MCF 10A (cell line): ENCODE measurements around the gene OPCML. TPM values are rescaled to one million over a fixed set of nuclear protein-coding genes. Genes with fewer than 3 reads are reported as not detected.

Experiments used
- BruUV-seq: library from RNA; stranded (reverse); fragments of 400-500 nt; replicated peaks from 2 replicates; lab custom pipeline; 2021; lab: Mats Ljungman, UMichigan
- CTCF ChIA-PET: fragments of 300-600 bp; sonication (Branson Sonifier 250); formaldehyde crosslinking; extraction: SDS; loops from one replicate; lab custom pipeline; 2021; ENCODE audit warnings: antibody characterized with exemption, inconsistent platforms; lab: Yijun Ruan, JAX
- POLR2A ChIA-PET: fragments of 300-600, 350-650 bp; sonication (Branson Sonifier 250); formaldehyde crosslinking; extraction: SDS; loops from one replicate; lab custom pipeline; 2020; ENCODE audit warnings: antibody characterized with exemption, inconsistent platforms; lab: Yijun Ruan, JAX
- DNase-seq: peaks from one replicate; pipeline ENCODE4 v3.0.0-alpha.2; 2018; ENCODE audit not compliant: unreplicated experiment
- H3K27ac Mint-ChIP-seq: one replicate; pipeline ENCODE4 v1.8.0; 2022; ENCODE audit warnings: mild to moderate bottlenecking, low read depth, mixed read lengths; ENCODE audit not compliant: unreplicated experiment
- H3K27me3 Mint-ChIP-seq: one replicate; pipeline ENCODE4 v1.8.0; 2022; ENCODE audit warnings: mixed read lengths; ENCODE audit not compliant: insufficient read depth, unreplicated experiment
- H3K36me3 Mint-ChIP-seq: one replicate; pipeline ENCODE4 v1.8.0; 2022; ENCODE audit warnings: mild to moderate bottlenecking, moderate library complexity, mixed read lengths; ENCODE audit not compliant: insufficient read depth, unreplicated experiment
- H3K4me1 Mint-ChIP-seq: one replicate; pipeline ENCODE4 v1.8.0; 2022; ENCODE audit warnings: mixed read lengths; ENCODE audit not compliant: insufficient read depth, unreplicated experiment
- H3K4me3 Mint-ChIP-seq: one replicate; pipeline ENCODE4 v1.8.0; 2022; ENCODE audit warnings: mild to moderate bottlenecking, moderate library complexity, mixed read lengths; ENCODE audit not compliant: unreplicated experiment
- H3K9me3 Mint-ChIP-seq: one replicate; pipeline ENCODE4 v1.8.0; 2022; ENCODE audit warnings: mixed read lengths; ENCODE audit not compliant: unreplicated experiment
- intact Hi-C: fragments of 100-400 bp; cut with micrococcal nuclease; formaldehyde crosslinking; loops from 2 replicates; pipeline ENCODE4 v1.14.1; 2022
- total RNA-seq: library from RNA; stranded (reverse); gene quantifications from 2 replicates; pipeline ENCODE4 v1.2.3, GENCODE V29; 2022
- TF ChIP-seq, protein P1 (sequence below): fragments of 200-600 bp; IDR thresholded peaks from one replicate; pipeline ENCODE4 v1.8.0; 2022; ENCODE audit warnings: antibody characterized with exemption, mild to moderate bottlenecking; ENCODE audit not compliant: unreplicated experiment

Gene OPCML
- total RNA-seq, 1 experiment from 2014 or later = not detected

DNA sequence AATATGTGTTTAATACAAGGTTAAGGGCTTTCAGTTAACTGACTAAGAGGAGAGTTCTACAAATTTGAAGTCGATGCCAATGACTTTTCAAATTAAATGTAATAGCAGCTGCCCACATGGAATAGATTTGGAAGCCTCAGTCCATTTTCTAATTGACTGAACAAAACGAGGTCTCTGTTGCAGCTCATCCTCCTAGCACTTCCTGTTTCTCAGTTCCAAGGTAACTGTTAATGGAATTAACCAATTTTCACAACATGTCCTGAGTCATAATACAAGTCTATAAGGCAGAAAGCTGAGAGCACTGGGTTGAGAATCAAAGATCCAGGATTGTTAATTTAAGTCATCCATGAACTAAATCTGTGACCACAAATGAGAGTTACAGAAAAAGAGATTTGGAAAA is 177.2 kb downstream of the OPCML start:
- intact Hi-C loops = no loop called here
- H3K36me3 Mint-ChIP-seq = no peaks in the 10 kb centered on the region
- H3K27ac Mint-ChIP-seq = no peak overlapping the region
- peaks cover 20% of the 10 kb centered on the region for H3K9me3 Mint-ChIP-seq
- no peaks in the 10 kb centered on the region for H3K4me1 Mint-ChIP-seq
- CTCF ChIA-PET = interaction anchor here (1.5 kb wide), 1 partner anchor 219 kb away, joined by 5 read pairs; no protein-coding TSS in a partner anchor
- no peaks in the 10 kb centered on the region for H3K27me3 Mint-ChIP-seq
- TF ChIP-seq, protein P1, sequence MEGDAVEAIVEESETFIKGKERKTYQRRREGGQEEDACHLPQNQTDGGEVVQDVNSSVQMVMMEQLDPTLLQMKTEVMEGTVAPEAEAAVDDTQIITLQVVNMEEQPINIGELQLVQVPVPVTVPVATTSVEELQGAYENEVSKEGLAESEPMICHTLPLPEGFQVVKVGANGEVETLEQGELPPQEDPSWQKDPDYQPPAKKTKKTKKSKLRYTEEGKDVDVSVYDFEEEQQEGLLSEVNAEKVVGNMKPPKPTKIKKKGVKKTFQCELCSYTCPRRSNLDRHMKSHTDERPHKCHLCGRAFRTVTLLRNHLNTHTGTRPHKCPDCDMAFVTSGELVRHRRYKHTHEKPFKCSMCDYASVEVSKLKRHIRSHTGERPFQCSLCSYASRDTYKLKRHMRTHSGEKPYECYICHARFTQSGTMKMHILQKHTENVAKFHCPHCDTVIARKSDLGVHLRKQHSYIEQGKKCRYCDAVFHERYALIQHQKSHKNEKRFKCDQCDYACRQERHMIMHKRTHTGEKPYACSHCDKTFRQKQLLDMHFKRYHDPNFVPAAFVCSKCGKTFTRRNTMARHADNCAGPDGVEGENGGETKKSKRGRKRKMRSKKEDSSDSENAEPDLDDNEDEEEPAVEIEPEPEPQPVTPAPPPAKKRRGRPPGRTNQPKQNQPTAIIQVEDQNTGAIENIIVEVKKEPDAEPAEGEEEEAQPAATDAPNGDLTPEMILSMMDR = no peak
- POLR2A ChIA-PET = interaction anchor here (0.6 kb wide), 1 partner anchor 95 kb away, joined by 5 read pairs; no protein-coding TSS in a partner anchor
- no TSS peak for BruUV-seq
- no peak for DNase-seq
- no peak overlapping the region for H3K4me3 Mint-ChIP-seq

DNA sequence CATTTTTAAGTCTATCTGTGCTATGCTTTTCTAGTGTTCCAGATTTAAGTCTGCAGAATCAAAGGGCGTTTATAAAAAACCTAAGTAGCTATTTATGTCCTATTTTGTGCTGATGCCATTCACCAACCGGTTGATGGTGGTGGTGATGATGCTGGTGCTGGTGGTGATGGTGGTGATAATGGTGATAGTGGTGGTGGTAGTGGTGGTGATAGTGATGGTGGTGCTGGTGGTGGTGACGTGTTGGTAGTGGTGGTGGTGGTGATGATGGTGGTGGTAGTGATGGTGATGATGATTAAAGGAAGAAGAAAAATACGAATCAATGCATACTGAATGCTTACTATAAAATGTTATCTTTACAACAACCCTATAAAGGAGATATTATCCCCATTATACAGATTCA is 178.2 kb downstream of the OPCML start:
- BruUV-seq = no TSS peak
- Mint-ChIP-seq H3K4me1 (no peaks in the 10 kb centered on the region), H3K36me3 (no peaks in the 10 kb centered on the region), H3K27ac (no peak overlapping the region), H3K4me3 (no peak overlapping the region), H3K27me3 (no peaks in the 10 kb centered on the region), H3K9me3 (peaks cover 15% of the 10 kb centered on the region)
- no peak for DNase-seq
- intact Hi-C loops = no loop called here
- CTCF ChIA-PET = no interaction called here
- TF ChIP-seq, protein P1 = no peak
- POLR2A ChIA-PET = no interaction called here

DNA sequence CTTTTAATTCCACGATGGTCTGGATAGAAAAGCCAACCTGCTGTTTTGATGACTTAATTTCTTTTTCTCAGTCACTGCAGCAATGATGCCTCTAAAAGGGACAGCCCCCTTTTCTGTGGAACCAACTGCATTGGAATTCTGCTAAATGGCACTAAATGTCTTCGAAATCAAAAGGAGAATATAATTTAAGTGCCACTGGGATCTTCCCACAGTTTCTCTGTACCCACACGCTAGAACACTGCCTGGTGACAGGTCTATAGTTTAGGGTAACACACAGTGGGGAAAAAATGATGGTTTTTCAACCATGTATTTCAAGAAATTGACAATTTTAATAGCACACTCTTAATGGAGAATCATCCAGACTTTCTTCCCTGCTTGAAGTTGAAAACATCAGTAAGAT is 182.3 kb downstream of the OPCML start:
- Mint-ChIP-seq H3K9me3 (peaks cover 18% of the 10 kb centered on the region), H3K27ac (no peak overlapping the region), H3K27me3 (no peaks in the 10 kb centered on the region), H3K4me1 (no peaks in the 10 kb centered on the region), H3K36me3 (no peaks in the 10 kb centered on the region), H3K4me3 (no peak overlapping the region)
- ChIA-PET CTCF (no interaction called here), POLR2A (no interaction called here)
- intact Hi-C loops = no loop called here
- no peak for DNase-seq
- TF ChIP-seq, protein P1 = no peak
- BruUV-seq = no TSS peak

DNA sequence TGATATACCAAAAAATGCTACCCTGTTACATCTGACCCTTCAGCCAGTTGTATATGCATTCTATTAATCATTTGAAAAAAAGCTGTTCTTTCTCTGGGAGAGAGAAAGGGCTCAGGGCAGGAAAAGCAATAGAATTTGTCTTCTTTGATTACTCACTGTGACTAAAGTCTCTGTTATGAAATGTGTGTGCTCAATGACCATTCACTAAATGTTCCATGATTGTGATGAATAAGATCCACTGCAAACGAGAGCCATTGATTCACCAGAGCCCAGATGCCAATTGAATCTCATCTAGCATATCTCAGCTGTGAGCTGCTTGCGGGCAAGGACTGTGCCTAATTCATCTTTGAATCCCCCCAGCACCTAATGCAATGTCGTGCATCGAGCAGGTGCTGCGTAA is 184.3 kb downstream of the OPCML start:
- TF ChIP-seq, protein P1 = no peak
- H3K4me1 Mint-ChIP-seq = peaks cover 6% of the 10 kb centered on the region

More for the DNA sequence above, 184.3 kb downstream of the OPCML start:
- Mint-ChIP-seq H3K4me3 (no peak overlapping the region), H3K36me3 (no peaks in the 10 kb centered on the region), H3K27me3 (no peaks in the 10 kb centered on the region), H3K27ac (no peak overlapping the region), H3K9me3 (peaks cover 10% of the 10 kb centered on the region)
- CTCF ChIA-PET = no interaction called here
- no TSS peak for BruUV-seq
- POLR2A ChIA-PET = interaction anchor here (0.6 to 0.7 kb wide), 2 partner anchors 327 to 408 kb away, joined by 3 read pairs; no protein-coding TSS in a partner anchor
- no peak for DNase-seq
- intact Hi-C loops = no loop called here
